IMR-90 (cell line): ENCODE measurements around the gene CA9.

Experiments used
- CEBPB ChIP-seq: IDR thresholded peaks from 2 replicates; pipeline ENCODE4 v1.6.1; 2012; ENCODE audit warnings: low read depth, low read length, improper control_type of control experiment
- CHD1 ChIP-seq: IDR thresholded peaks from 2 replicates; pipeline ENCODE4 v1.6.1; 2012; ENCODE audit warnings: low read depth, low read length, improper control_type of control experiment
- CTCF ChIP-seq: conservative IDR thresholded peaks from 2 replicates; pipeline ENCODE4 v1.5.1; 2012; ENCODE audit warnings: mild to moderate bottlenecking, low read depth, low read length, improper control_type of control experiment
- FOS ChIP-seq: fragments of 150-350 bp; IDR thresholded peaks from 2 replicates; pipeline ENCODE4 v1.6.1; 2016; ENCODE audit warnings: low read depth, low read length
- MAFK ChIP-seq: IDR thresholded peaks from 2 replicates; pipeline ENCODE4 v1.6.1; 2012; ENCODE audit warnings: low read depth, low read length, improper control_type of control experiment
- MAZ ChIP-seq: IDR thresholded peaks from 2 replicates; pipeline ENCODE4 v1.6.1; 2012; ENCODE audit warnings: low read depth, mild to moderate bottlenecking, low read length, improper control_type of control experiment, moderate library complexity, borderline replicate concordance
- MXI1 ChIP-seq: IDR thresholded peaks from 2 replicates; pipeline ENCODE4 v1.6.1; 2012; ENCODE audit warnings: low read depth, mild to moderate bottlenecking, low read length, moderate library complexity, borderline replicate concordance
- POLR2A ChIP-seq: IDR thresholded peaks from 2 replicates; pipeline ENCODE4 v1.6.1; 2012; ENCODE audit warnings: mild to moderate bottlenecking, low read depth, low read length
- RAD21 ChIP-seq: IDR thresholded peaks from 2 replicates; pipeline ENCODE4 v1.6.1; 2012; ENCODE audit warnings: low read length, improper control_type of control experiment
- RCOR1 ChIP-seq: IDR thresholded peaks from 2 replicates; pipeline ENCODE4 v1.6.1; 2012; ENCODE audit warnings: mild to moderate bottlenecking, low read length, improper control_type of control experiment; ENCODE audit not compliant: insufficient replicate concordance
- RFX5 ChIP-seq: IDR thresholded peaks from 2 replicates; pipeline ENCODE4 v1.8.0; 2012; ENCODE audit warnings: low read depth, mild to moderate bottlenecking, low read length, moderate library complexity
- SMC3 ChIP-seq: fragments of 150-350 bp; IDR thresholded peaks from 2 replicates; pipeline ENCODE4 v1.6.1; 2016; ENCODE audit warnings: low read depth, mild to moderate bottlenecking, antibody characterized with exemption, low read length, moderate library complexity
- TF ChIP-seq, protein P1 (sequence below): fragments of 150-350 bp; IDR thresholded peaks from 2 replicates; pipeline ENCODE4 v1.6.1; 2016; ENCODE audit warnings: low read depth, mild to moderate bottlenecking, low read length, moderate library complexity, borderline replicate concordance
- TF ChIP-seq, protein P2 (sequence below): fragments of 150-350 bp; IDR thresholded peaks from 2 replicates; pipeline ENCODE4 v1.6.1; 2017; ENCODE audit warnings: mild to moderate bottlenecking, antibody characterized with exemption, low read length, low read depth

- peak; percentile 23; the same call in 1 of the 2 replicates for TF ChIP-seq CTCF
- no peak for TF ChIP-seq SMC3
- peak; percentile 24; the same call in 1 of the 2 replicates for TF ChIP-seq POLR2A
- TF ChIP-seq, protein P1, sequence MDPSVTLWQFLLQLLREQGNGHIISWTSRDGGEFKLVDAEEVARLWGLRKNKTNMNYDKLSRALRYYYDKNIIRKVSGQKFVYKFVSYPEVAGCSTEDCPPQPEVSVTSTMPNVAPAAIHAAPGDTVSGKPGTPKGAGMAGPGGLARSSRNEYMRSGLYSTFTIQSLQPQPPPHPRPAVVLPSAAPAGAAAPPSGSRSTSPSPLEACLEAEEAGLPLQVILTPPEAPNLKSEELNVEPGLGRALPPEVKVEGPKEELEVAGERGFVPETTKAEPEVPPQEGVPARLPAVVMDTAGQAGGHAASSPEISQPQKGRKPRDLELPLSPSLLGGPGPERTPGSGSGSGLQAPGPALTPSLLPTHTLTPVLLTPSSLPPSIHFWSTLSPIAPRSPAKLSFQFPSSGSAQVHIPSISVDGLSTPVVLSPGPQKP = no peak
- TF ChIP-seq RFX5 = no peak
- TF ChIP-seq MXI1 = peak; percentile 96
- TF ChIP-seq, protein P2, sequence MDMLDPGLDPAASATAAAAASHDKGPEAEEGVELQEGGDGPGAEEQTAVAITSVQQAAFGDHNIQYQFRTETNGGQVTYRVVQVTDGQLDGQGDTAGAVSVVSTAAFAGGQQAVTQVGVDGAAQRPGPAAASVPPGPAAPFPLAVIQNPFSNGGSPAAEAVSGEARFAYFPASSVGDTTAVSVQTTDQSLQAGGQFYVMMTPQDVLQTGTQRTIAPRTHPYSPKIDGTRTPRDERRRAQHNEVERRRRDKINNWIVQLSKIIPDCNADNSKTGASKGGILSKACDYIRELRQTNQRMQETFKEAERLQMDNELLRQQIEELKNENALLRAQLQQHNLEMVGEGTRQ = no peak
- TF ChIP-seq RAD21 = no peak
- no peak for TF ChIP-seq CHD1
- TF ChIP-seq MAFK = no peak
- TF ChIP-seq MAZ = peak; percentile 94; the same call in 1 of the 2 replicates
- TF ChIP-seq RCOR1 = no peak
- TF ChIP-seq CEBPB = no peak
- no peak for TF ChIP-seq FOS
Observed at GRCh38 chr9:35664531-35665470, 8.9 kb upstream of the CA9 start, which contains the start of gene ARHGEF39.
